Neutrophil (primary cell): ENCODE data around the gene FGFR3.

ENCODE experiments used
- H3K27ac ChIP-seq: fragments of 200-600 bp; sonication (generic); 2 replicates; pipeline ENCODE4 v1.5.1; 2016; ENCODE audit warnings: mild to moderate bottlenecking, moderate library complexity
- H3K27me3 ChIP-seq: fragments of 200-600 bp; sonication (generic); 2 replicates; pipeline ENCODE4 v1.6.0; 2016; ENCODE audit warnings: mild to moderate bottlenecking
- H3K36me3 ChIP-seq: fragments of 200-600 bp; sonication (generic); 2 replicates; pipeline ENCODE4 v1.5.1; 2017
- H3K4me1 ChIP-seq, 2 experiments: fragments of 200-600 bp in 1 of 2; sonication (generic) in 1 of 2; 1 replicate in 1 of 2; 2 replicates in 1 of 2; pipeline versions ENCODE4 v1.5.1 to v1.6.1; 2013 to 2016; ENCODE audit warnings: low read depth in 1 of 2, low read length in 1 of 2, mild to moderate bottlenecking in 1 of 2, moderate library complexity in 1 of 2; ENCODE audit not compliant: control insufficient read depth in 1 of 2, insufficient read depth in 1 of 2
- H3K4me3 ChIP-seq, 2 experiments: fragments of 200-600 bp in 1 of 2; sonication (generic) in 1 of 2; 1 replicate in 1 of 2; 2 replicates in 1 of 2; pipeline ENCODE4 v1.5.1; 2013 to 2016; ENCODE audit warnings: low read depth in 1 of 2, low read length in 1 of 2, mild to moderate bottlenecking in 1 of 2, moderate library complexity in 1 of 2
- H3K9me3 ChIP-seq: fragments of 200-600 bp; sonication (generic); 2 replicates; pipeline ENCODE4 v1.5.1; 2016
- CTCF ChIP-seq: fragments of 200-600 bp; sonication (generic); IDR thresholded peaks from 2 replicates; pipeline ENCODE4 v1.5.1; 2016; ENCODE audit warnings: antibody characterized with exemption

Gene FGFR3

DNA sequence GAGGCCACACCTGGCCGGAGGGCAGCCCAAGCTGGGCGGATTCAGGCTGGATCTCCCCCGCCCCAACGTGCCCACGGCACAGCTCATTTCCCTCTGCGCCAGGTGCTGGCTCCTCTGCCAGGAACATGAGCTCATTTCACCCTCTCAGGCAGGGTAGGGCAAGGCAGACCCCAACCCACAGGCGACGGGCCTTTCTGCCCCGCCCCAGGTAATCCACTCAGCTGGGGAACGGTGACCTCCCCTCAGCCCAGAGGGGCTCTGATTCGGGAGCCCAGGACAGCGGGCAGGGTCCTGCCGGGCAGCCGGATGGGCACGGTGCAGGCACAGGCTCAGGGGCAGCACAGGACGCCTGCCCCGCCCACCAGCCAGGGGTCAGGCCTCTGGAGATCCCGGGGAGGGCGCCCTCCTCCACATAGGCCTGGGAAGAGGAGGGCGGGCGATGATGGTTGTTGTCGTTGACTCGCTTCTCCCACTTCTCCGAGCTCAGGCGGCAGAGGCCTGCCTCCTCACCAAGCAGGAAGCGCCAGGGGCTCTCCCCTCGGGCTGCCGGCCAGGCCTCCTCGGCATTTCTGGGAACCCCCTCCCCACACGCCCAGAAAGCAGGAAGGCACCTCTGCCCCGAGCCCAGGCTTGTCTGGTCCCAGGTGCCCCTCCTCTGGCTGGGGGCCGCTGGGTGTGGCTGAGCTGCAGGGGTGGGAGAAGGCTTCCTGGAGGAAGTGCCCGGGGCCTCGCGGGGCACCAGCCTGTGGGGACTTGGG is 40.6 kb upstream of the FGFR3 start:
- Histone ChIP-seq H3K27ac (no peak overlapping the region), H3K4me3 (no peak overlapping the region)

GRCh38 chr4:1753294-1753696 is 39.8 kb upstream of the FGFR3 start:
- TF ChIP-seq CTCF, result no peak
- Histone ChIP-seq H3K27me3 (peaks cover 12% of the 10 kb centered on the region), H3K4me3 (no peak overlapping the region), H3K9me3 (no peaks in the 10 kb centered on the region), H3K4me1 (peaks cover 0 to 12% of the 10 kb centered on the region in 2 experiments), H3K36me3 (no peaks in the 10 kb centered on the region), H3K27ac (no peak overlapping the region)

More for the DNA sequence above, 40.6 kb upstream of the FGFR3 start:
- Histone ChIP-seq H3K9me3 (no peaks in the 10 kb centered on the region), H3K36me3 (no peaks in the 10 kb centered on the region), H3K27me3 (peaks cover 18% of the 10 kb centered on the region), H3K4me1 (peaks cover 0 to 12% of the 10 kb centered on the region in 2 experiments)
- TF ChIP-seq CTCF, result no peak

DNA sequence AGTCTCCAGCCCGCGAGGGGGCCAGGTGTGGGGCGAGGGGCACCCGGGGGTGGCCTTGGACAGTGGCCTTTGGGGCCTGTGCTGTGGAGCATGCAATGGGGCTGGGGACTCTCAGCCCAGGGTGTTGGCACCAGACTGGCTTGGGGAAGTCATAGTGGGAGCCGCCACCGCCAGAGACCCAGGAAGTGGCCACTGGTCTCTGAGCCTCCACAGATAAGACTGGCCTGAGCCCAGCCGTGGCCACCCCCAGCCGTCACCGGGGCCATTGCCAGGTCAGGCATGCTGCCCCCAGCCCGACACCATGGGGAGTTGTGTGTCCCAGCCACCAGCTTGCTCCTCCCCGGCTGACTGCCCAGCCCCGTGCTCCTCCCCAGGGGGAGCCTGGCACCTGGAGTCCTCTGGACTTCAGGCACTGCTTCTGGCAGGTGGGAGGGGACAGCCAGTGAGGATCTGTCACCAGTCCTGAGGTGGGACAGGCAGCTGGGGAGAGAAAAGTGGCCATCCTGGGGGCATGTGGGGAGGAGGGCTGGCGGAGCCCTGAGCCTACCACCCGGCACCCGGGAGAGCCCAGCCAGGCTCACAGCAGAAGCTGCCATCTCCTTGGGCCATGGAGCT is 39.3 kb upstream of the FGFR3 start:
- Histone ChIP-seq H3K27ac (no peak overlapping the region), H3K36me3 (no peaks in the 10 kb centered on the region), H3K9me3 (no peaks in the 10 kb centered on the region), H3K4me1 (peaks cover 0 to 12% of the 10 kb centered on the region in 2 experiments), H3K4me3 (no peak overlapping the region), H3K27me3 (peaks cover 7% of the 10 kb centered on the region)
- no peak for TF ChIP-seq CTCF

GRCh38 chr4:1754336-1754735 is 38.8 kb upstream of the FGFR3 start:
- peaks cover 0 to 12% of the 10 kb centered on the region in 2 experiments for H3K4me1 ChIP-seq
- peaks cover 7% of the 10 kb centered on the region for H3K27me3 ChIP-seq
- H3K4me3 ChIP-seq, result no peak overlapping the region
- H3K36me3 ChIP-seq, result no peaks in the 10 kb centered on the region
- H3K9me3 ChIP-seq, result no peaks in the 10 kb centered on the region
- TF ChIP-seq CTCF, result no peak
- no peak overlapping the region for H3K27ac ChIP-seq

- no peak overlapping the region for H3K4me3 ChIP-seq
- TF ChIP-seq CTCF, result no peak
- H3K27me3 ChIP-seq, result peaks cover 7% of the 10 kb centered on the region
- no peaks in the 10 kb centered on the region for H3K36me3 ChIP-seq
- no peaks in the 10 kb centered on the region for H3K9me3 ChIP-seq
- H3K4me1 ChIP-seq, result peaks cover 0 to 12% of the 10 kb centered on the region in 2 experiments
- no peak overlapping the region for H3K27ac ChIP-seq
Measured at GRCh38 chr4:1755297-1755696, 37.8 kb upstream of the FGFR3 start.
